HepG2 (cell line): ENCODE results near the gene C1orf115. TPM values are rescaled to one million over a fixed set of nuclear protein-coding genes. Genes with fewer than 3 reads are reported as not detected.

Experiments
- CHD2 ChIP-seq: IDR thresholded peaks from 2 replicates; pipeline ENCODE4 v1.6.1; 2011; ENCODE audit warnings: low read depth, low read length, improper control_type of control experiment
- DNMT1 ChIP-seq: sonication (generic); formaldehyde crosslinking; IDR thresholded peaks from 2 replicates; pipeline ENCODE4 v1.5.1; 2020; ENCODE audit warnings: mild to moderate bottlenecking, missing genetic modification reagents
- DPF2 ChIP-seq: sonication (generic); formaldehyde crosslinking; IDR thresholded peaks from 2 replicates; pipeline ENCODE4 v1.4.0; 2020; ENCODE audit warnings: mild to moderate bottlenecking, low read depth, missing genetic modification reagents, borderline replicate concordance
- KDM4B ChIP-seq: sonication (generic); formaldehyde crosslinking; IDR thresholded peaks from 2 replicates; pipeline ENCODE4 v1.4.0; 2020; ENCODE audit warnings: missing genetic modification reagents
- PCBP1 ChIP-seq: fragments of 200-400 bp; formaldehyde crosslinking; IDR thresholded peaks from 2 replicates; pipeline ENCODE4 v1.6.1; 2017; ENCODE audit warnings: mild to moderate bottlenecking, low read depth, low read length, borderline replicate concordance
- RERE ChIP-seq: IDR thresholded peaks from 2 replicates; pipeline ENCODE4 v1.6.1; 2016; ENCODE audit warnings: low read depth, missing genetic modification reagents, missing compliant biosample characterization
- ZBTB26 ChIP-seq: IDR thresholded peaks from 2 replicates; pipeline ENCODE4 v1.6.1; 2016; ENCODE audit warnings: missing compliant biosample characterization, missing genetic modification reagents, borderline replicate concordance
- ZGPAT ChIP-seq: IDR thresholded peaks from 2 replicates; pipeline ENCODE4 v1.6.1; 2016; ENCODE audit warnings: mild to moderate bottlenecking
- ZNF280D ChIP-seq: sonication (generic); formaldehyde crosslinking; IDR thresholded peaks from 2 replicates; pipeline ENCODE4 v1.5.1; 2020; ENCODE audit warnings: mild to moderate bottlenecking, missing genetic modification reagents
- ZNF337 ChIP-seq: sonication (generic); formaldehyde crosslinking; IDR thresholded peaks from 2 replicates; pipeline ENCODE4 v1.5.1; 2020; ENCODE audit warnings: missing genetic modification reagents, low read depth, mild to moderate bottlenecking, borderline replicate concordance
- ZNF33B ChIP-seq: sonication (generic); formaldehyde crosslinking; IDR thresholded peaks from 2 replicates; pipeline ENCODE4 v1.5.1; 2020; ENCODE audit warnings: mild to moderate bottlenecking, missing genetic modification reagents
- ZNF383 ChIP-seq: sonication (generic); formaldehyde crosslinking; IDR thresholded peaks from 2 replicates; pipeline ENCODE4 v1.4.0; 2020; ENCODE audit warnings: missing genetic modification reagents, mild to moderate bottlenecking, borderline replicate concordance
- ZNF605 ChIP-seq: sonication (generic); formaldehyde crosslinking; IDR thresholded peaks from 2 replicates; pipeline ENCODE4 v1.8.0; 2022; ENCODE audit warnings: mild to moderate bottlenecking, missing genetic modification reagents
- ZNF691 ChIP-seq: sonication (generic); formaldehyde crosslinking; IDR thresholded peaks from 2 replicates; pipeline ENCODE4 v1.4.0; 2020; ENCODE audit warnings: missing genetic modification reagents, low read depth, mild to moderate bottlenecking, borderline replicate concordance
- ZNF75D ChIP-seq: sonication (generic); formaldehyde crosslinking; IDR thresholded peaks from 2 replicates; pipeline ENCODE4 v1.8.1; 2023; ENCODE audit warnings: missing genetic modification reagents, mild to moderate bottlenecking, borderline replicate concordance
- polyA plus RNA-seq, 8 experiments: library from polyadenylated mRNA; depleted of rRNA in 3 of 8; stranded (reverse) in 7 of 8; unstranded in 1 of 8; fragments of >200 nt; fragmentation: Illumina TruSeq in 4 of 8; extraction: Trizol in 4 of 8; gene quantifications; 2 replicates each; pipeline versions ENCODE4 v1.2.1 to v1.2.3, GENCODE V29; 2011 to 2016; ENCODE audit warnings: low read depth in 4 of 8, missing spikeins in 1 of 8, mixed read lengths in 1 of 8; ENCODE audit not compliant: insufficient read depth in 1 of 8
- total RNA-seq, 5 experiments: library from RNA; depleted of rRNA; stranded (reverse); fragments of >200 nt; fragmentation: Illumina TruSeq; extraction: Trizol; gene quantifications; 2 replicates each; pipeline ENCODE4 v1.2.3, GENCODE V29; 2016; ENCODE audit warnings: low read depth in 1 of 5

The C1orf115 gene
- total and polyA plus RNA-seq, 2 of the 13 experiments (the other 11 are each of a cell fraction or from before 2014, with no cell fraction given) = 25.2 to 85.9 TPM

GRCh38 chr1:220690140-220691052 is at the start of gene C1orf115 (continued):
- TF ChIP-seq KDM4B (CRISPR knock-in tag) (peak; percentile 83; the same call in 1 of the 2 replicates), ZNF75D (no peak), ZNF33B (CRISPR knock-in tag) (peak; percentile 75; the same call in 1 of the 2 replicates), ZNF337 (CRISPR knock-in tag) (no peak), ZGPAT (CRISPR knock-in tag) (peak; percentile 96; the same call in 1 of the 2 replicates), CHD2 (no peak), ZNF383 (no peak), DNMT1 (CRISPR knock-in tag) (peak; percentile 95), ZBTB26 (CRISPR knock-in tag) (no peak; the same call in 1 of the 2 replicates), ZNF691 (CRISPR knock-in tag) (peak; percentile 87; the same call in 1 of the 2 replicates), DPF2 (no peak), ZNF280D (no peak), PCBP1 (no peak), ZNF605 (peak; percentile 53; the same call in 1 of the 2 replicates), RERE (CRISPR knock-in tag) (no peak)
